Liver (tissue), 3 donors: ENCODE results near the gene ZNF775.

Experiments
- GABPA ChIP-seq, 2 donors: IDR thresholded peaks in 1 of 2; conservative IDR thresholded peaks in 1 of 2; 2 replicates each; pipeline ENCODE4 v1.6.1; 2016; ENCODE audit warnings: antibody characterized with exemption in 2 of 2, mild to moderate bottlenecking in 1 of 2, moderate library complexity in 1 of 2
- TAF1 ChIP-seq: conservative IDR thresholded peaks from 2 replicates; pipeline ENCODE4 v1.6.1; 2016; ENCODE audit warnings: antibody characterized with exemption, mild to moderate bottlenecking
- YY1 ChIP-seq: IDR thresholded peaks from 2 replicates; pipeline ENCODE4 v1.6.1; 2016; ENCODE audit warnings: antibody characterized with exemption, mild to moderate bottlenecking
- TF ChIP-seq, protein P1 (sequence below): fragments of 150-350 bp; IDR thresholded peaks from 2 replicates; pipeline ENCODE4 v1.5.1; 2017; ENCODE audit warnings: improper control_type of control experiment, low read depth, low read length; ENCODE audit not compliant: missing input control
- TF ChIP-seq, protein P2 (sequence below): IDR thresholded peaks from 2 replicates; pipeline ENCODE4 v1.6.1; 2016; ENCODE audit warnings: antibody characterized with exemption
- TF ChIP-seq, protein P3 (sequence below): IDR thresholded peaks from 2 replicates; pipeline ENCODE4 v1.6.1; 2016; ENCODE audit warnings: antibody characterized with exemption
- donor health status: healthy.
- donor health status: healthy.

DNA sequence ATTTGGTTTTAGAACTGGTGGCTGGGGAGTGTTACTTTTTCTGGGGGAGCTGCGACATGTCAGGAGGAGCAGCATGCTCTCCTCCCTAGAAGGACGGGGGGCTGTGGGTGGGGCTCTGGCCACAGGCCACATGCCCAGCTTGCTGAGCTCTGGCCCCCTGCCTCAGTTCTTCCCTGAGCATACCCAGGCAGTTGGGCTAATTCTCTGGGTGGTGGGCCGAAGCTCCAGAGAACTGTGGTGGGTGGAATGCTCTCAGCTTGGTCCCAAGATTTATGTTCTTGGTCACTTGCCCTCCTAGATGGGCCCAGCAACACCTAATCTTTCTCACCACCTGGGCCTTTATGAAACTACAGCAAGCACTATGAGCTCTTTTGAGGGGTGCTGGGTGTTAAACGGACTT, 5.1 kb upstream of the ZNF775 start:
- TF ChIP-seq, protein P1, sequence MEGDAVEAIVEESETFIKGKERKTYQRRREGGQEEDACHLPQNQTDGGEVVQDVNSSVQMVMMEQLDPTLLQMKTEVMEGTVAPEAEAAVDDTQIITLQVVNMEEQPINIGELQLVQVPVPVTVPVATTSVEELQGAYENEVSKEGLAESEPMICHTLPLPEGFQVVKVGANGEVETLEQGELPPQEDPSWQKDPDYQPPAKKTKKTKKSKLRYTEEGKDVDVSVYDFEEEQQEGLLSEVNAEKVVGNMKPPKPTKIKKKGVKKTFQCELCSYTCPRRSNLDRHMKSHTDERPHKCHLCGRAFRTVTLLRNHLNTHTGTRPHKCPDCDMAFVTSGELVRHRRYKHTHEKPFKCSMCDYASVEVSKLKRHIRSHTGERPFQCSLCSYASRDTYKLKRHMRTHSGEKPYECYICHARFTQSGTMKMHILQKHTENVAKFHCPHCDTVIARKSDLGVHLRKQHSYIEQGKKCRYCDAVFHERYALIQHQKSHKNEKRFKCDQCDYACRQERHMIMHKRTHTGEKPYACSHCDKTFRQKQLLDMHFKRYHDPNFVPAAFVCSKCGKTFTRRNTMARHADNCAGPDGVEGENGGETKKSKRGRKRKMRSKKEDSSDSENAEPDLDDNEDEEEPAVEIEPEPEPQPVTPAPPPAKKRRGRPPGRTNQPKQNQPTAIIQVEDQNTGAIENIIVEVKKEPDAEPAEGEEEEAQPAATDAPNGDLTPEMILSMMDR = no peak
- TF ChIP-seq, protein P2, sequence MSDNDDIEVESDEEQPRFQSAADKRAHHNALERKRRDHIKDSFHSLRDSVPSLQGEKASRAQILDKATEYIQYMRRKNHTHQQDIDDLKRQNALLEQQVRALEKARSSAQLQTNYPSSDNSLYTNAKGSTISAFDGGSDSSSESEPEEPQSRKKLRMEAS = no peak
- TF ChIP-seq GABPA (IDR thresholded peaks at IDR 0.05 in 1 of 2, conservative IDR thresholded peaks at IDR 0.05 in 1 of 2) = no peak
- TF ChIP-seq TAF1 = no peak
- TF ChIP-seq, protein P3, sequence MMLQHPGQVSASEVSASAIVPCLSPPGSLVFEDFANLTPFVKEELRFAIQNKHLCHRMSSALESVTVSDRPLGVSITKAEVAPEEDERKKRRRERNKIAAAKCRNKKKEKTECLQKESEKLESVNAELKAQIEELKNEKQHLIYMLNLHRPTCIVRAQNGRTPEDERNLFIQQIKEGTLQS = no peak
- no peak for TF ChIP-seq YY1
